IPS DF 6.9 (cell line): ENCODE results near the gene KISS1R.

ENCODE experiments used
- DNase-seq: peaks from one replicate; pipeline ENCODE4 v3.0.0-alpha.2; 2013; ENCODE audit warnings: low read depth, low spot score
- H3K27ac ChIP-seq: one replicate; pipeline ENCODE4 v1.5.1; 2013; ENCODE audit warnings: low read length, control low read depth
- H3K27me3 ChIP-seq: 2 replicates; pipeline ENCODE4 v1.6.1; 2013; ENCODE audit warnings: mild to moderate bottlenecking, low read length; ENCODE audit not compliant: control insufficient read depth, insufficient read depth
- H3K36me3 ChIP-seq: 2 replicates; pipeline ENCODE4 v1.6.1; 2013; ENCODE audit warnings: low read length; ENCODE audit not compliant: control insufficient read depth, insufficient read depth
- H3K4me1 ChIP-seq: 2 replicates; pipeline ENCODE4 v1.6.1; 2013; ENCODE audit warnings: low read length; ENCODE audit not compliant: control insufficient read depth, insufficient read depth
- H3K4me3 ChIP-seq: 2 replicates; pipeline ENCODE4 v1.5.1; 2013; ENCODE audit warnings: mild to moderate bottlenecking, low read length
- H3K9me3 ChIP-seq: 2 replicates; pipeline ENCODE4 v1.6.1; 2013; ENCODE audit warnings: low read length, inconsistent platforms; ENCODE audit not compliant: control insufficient read depth, insufficient read depth
- WGBS: extraction: QIAGEN DNeasy Blood & Tissue Kit; methylation state at CpG from one replicate; pipeline ENCODE4 v1.1.7; 2013; ENCODE audit warnings: mixed read lengths, missing lambda C conversion rate; ENCODE audit not compliant: insufficient read length, insufficient coverage; 5-methylcytosine and 5-hydroxymethylcytosine counted together

Gene KISS1R

DNA sequence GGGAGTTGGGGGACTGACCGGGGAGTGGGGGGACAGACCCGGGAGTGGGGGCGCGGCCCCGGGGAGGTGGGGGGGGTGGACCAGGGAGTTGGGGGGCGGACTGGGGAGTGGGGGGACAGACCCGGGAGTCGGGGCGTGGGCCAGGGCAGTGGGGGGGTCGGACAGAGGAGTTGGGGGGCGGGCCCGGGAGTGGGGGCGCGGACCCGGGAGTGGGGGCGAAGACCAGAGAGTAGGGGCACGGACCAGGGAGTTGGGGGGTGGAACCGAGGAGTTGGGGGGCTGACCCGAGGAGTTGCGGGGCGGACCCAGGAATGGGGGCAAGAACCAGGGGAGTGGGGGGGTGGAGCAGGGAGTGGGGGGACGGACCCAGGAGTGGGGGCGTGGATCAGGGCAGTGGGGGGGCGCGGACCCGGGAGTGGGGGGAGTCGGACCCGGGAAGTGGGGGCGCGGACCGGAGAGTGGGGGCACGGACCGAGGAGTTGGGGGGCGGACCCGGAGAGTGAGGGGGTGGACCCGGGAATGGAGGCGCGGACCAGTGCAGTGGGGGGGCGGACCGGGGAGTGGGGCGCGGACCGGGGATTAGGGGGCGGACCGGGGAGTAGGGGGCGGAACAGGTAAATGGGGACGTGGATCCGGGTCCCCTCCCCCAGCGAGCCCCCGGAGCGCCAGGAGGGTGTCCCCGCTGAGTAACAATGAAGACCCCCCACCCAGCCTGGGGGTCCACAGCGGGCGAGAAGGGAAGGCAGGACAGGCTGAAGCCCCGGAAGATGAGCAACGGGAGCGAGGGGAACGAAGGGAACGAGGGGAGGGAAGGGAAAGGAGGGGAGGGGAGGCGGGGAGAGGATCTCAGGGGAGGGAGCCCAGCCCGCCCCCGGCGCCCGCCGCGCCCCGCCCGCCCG, 4.7 kb upstream of the KISS1R start:
- no peak for DNase-seq
- Histone ChIP-seq H3K27me3 (peaks cover 6% of the 10 kb centered on the region), H3K4me3 (peak overlapping the region; percentile 84), H3K9me3 (no peaks in the 10 kb centered on the region), H3K4me1 (peaks cover 2% of the 10 kb centered on the region), H3K36me3 (no peaks in the 10 kb centered on the region), H3K27ac (no peak overlapping the region)
- WGBS, result no CpG with 5 or more reads among the region's 69 CpGs

DNA sequence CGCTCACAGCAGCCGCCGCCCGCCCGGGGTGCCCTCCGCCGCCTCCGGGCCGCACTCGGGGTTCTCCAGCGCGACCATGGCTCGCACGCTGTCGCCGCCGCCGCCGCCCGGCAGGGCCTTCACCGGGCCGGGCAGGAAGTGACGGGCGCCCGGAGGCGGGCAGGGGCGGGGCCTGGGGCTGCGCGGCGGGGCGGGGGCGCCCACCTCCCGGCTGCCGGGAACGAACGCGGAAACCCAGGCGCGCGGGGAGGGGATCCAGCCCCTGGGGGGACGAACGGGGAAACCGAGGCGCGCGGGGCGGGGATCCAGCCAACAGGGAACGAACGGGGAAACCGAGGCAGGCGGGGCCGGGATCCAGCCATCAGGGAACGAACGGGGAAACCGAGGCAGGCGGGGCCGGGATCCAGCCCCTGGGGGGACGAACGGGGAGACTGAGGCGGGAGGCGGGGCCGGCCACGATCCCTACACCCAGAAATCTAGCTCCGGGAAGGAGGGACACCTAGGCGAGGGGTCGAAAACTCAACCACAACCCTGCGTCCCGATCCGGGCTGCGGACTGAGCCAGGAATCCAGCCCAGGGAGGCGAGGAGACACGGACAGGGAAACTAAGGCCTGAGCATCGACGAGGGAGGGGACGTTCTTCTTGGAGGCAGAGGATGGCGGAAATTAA, 3.9 kb upstream of the KISS1R start, which contains the start of gene R3HDM4:
Gene R3HDM4 (minus strand): TSS at position 140 of the 669 bp plus-strand sequence. CDS start 62 bp downstream, at position 78.
- no peak for DNase-seq
- no peaks in the 10 kb centered on the region for H3K9me3 ChIP-seq
- H3K4me1 ChIP-seq, result peaks cover 2% of the 10 kb centered on the region
- no CpG with 5 or more reads among the region's 76 CpGs for WGBS
- H3K4me3 ChIP-seq, result peak within 1 kb of the TSS; percentile 84
- no peaks in the 10 kb centered on the region for H3K36me3 ChIP-seq
- H3K27ac ChIP-seq, result no peak within 1 kb of the TSS
- H3K27me3 ChIP-seq, result peaks cover 6% of the 10 kb centered on the region

DNA sequence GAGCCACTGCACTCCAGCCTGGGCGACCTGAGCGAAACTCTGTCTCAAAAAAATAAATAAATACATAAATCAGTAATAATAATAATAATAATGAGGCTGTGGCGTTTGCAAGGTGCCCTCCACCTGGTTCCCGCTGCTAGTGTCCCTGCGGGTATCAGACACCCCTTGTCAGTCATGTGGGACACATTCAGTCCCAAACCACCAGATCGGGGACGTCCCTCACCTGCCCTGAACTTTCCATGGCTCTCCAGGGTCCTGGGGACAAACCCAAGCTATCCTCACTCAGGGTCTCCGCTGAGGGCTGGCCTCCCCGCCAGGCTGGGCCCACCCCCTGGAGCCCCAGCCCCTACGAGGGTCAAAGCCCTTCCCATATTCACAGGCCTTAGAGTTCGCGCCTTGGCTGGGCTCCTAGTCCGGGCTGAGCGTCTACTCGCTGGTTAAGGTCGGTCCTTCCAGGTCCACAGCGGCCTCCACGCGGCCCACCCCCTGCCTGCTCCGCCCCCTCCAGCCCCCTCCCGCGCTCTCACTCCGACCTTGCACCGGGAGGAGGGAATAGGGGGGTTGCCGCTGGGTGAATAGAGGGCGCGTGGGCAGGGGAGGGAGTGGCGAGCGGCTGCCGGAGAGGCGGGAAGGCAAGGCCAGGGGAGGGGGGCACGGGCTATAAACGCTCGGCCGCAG, 349 bp upstream of the KISS1R start:
- H3K9me3 ChIP-seq, result no peaks in the 10 kb centered on the region
- H3K4me1 ChIP-seq, result peaks cover 4% of the 10 kb centered on the region
- no CpG with 5 or more reads among the region's 35 CpGs for WGBS
- peak overlapping the region; percentile 45; the same call in 1 of the 2 replicates for H3K4me3 ChIP-seq
- peaks cover 28% of the 10 kb centered on the region for H3K27me3 ChIP-seq
- H3K27ac ChIP-seq, result no peak overlapping the region
- DNase-seq, result no peak
- H3K36me3 ChIP-seq, result peaks cover 2% of the 10 kb centered on the region; the same call in 1 of the 2 replicates

DNA sequence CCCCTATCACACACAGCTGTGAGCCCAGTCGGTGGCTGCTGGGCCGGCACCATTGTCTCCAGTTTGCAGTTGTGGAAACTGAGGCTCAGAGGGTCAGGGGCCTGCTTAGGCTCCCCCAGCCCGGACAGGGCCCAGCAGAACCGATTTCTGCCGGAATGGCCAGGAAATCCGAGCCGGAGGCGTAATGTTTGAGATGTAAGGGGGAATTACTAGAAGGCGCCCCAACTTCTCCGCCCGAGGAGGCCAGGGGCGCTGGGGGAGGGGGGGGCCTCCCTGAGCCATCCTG, 962 bp downstream of the KISS1R start:
- DNase-seq, result no peak
- peaks cover 28% of the 10 kb centered on the region for H3K27me3 ChIP-seq
- peaks cover 2% of the 10 kb centered on the region; the same call in 1 of the 2 replicates for H3K36me3 ChIP-seq
- H3K27ac ChIP-seq, result no peak overlapping the region
- no peaks in the 10 kb centered on the region for H3K9me3 ChIP-seq
- peaks cover 4% of the 10 kb centered on the region for H3K4me1 ChIP-seq
- H3K4me3 ChIP-seq, result peak overlapping the region; percentile 45; the same call in 1 of the 2 replicates
- WGBS, result no CpG with 5 or more reads among the region's 12 CpGs

DNA sequence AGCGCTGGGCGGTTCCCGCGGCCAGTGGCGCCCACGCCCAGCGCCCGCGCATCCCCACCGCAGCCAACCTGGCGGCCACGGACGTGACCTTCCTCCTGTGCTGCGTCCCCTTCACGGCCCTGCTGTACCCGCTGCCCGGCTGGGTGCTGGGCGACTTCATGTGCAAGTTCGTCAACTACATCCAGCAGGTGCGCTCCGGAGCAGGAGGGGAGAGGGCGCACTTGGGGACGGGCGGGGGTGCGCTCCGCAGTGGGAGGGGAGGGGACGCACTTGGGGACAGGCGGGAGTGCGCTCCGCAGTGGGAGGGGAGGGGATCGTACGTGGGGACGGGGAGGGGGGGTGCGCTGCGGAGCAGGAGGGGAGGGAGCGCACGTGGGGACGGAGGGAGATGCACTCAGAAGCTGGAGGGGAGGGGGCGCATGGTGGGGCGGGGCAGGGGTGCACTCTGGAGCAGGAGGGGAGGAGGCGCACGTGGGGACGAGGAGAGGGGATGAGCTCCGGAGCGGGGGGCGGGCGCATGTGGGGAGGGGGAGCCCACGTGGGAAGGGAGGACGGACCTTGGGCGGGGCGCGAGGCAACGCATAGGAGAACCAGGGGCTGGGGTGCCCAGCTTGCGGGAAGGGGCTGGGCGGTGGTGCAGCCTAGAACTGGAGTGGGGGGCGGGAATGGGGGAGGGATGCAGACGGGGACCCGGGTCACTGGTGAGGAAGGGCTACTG, 1.5 kb downstream of the KISS1R start:
- H3K9me3 ChIP-seq, result no peaks in the 10 kb centered on the region

DNA sequence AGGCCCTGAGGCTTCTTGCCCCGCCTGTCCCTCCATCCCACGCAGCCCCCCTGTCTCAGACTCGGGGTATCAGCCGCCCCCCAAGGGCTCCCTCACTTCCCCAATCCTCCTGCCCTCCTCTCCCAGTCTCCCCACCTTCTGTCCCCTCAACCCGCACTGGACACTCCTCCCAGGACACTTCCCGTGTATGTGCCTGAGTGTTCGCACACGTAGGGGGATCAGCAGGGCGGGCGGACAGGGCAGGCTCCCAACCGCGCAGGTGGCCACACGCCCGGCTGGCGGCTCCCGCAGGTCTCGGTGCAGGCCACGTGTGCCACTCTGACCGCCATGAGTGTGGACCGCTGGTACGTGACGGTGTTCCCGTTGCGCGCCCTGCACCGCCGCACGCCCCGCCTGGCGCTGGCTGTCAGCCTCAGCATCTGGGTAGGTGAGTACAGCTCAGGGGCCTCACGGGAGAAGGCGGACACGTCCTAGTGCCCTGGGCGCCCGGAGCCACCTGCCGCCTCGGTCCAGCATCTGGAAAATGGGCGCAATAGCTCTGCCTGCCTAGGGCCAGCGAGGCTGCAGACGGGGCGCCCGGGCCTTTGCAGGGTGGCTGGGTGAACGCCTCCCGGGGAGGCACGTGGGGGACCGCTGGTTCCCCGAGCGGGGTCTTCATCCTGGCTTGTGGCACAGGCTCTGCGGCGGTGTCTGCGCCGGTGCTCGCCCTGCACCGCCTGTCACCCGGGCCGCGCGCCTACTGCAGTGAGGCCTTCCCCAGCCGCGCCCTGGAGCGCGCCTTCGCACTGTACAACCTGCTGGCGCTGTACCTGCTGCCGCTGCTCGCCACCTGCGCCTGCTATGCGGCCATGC, 2.3 kb downstream of the KISS1R start:
- DNase-seq, result no peak
- Histone ChIP-seq H3K4me1 (peaks cover 4% of the 10 kb centered on the region; the same call in 1 of the 2 replicates), H3K4me3 (peak overlapping the region; percentile 13; the same call in 1 of the 2 replicates), H3K9me3 (no peaks in the 10 kb centered on the region), H3K27ac (no peak overlapping the region), H3K36me3 (peaks cover 2% of the 10 kb centered on the region; the same call in 1 of the 2 replicates), H3K27me3 (peaks cover 28% of the 10 kb centered on the region)
- no CpG with 5 or more reads among the region's 68 CpGs for WGBS

More for the DNA sequence above, 1.5 kb downstream of the KISS1R start:
- H3K27ac ChIP-seq, result no peak overlapping the region
- H3K27me3 ChIP-seq, result peaks cover 28% of the 10 kb centered on the region
- peaks cover 2% of the 10 kb centered on the region; the same call in 1 of the 2 replicates for H3K36me3 ChIP-seq
- no peak for DNase-seq
- H3K4me3 ChIP-seq, result peak overlapping the region; percentile 40; the same call in 1 of the 2 replicates
- no CpG with 5 or more reads among the region's 58 CpGs for WGBS
- peaks cover 4% of the 10 kb centered on the region for H3K4me1 ChIP-seq

DNA sequence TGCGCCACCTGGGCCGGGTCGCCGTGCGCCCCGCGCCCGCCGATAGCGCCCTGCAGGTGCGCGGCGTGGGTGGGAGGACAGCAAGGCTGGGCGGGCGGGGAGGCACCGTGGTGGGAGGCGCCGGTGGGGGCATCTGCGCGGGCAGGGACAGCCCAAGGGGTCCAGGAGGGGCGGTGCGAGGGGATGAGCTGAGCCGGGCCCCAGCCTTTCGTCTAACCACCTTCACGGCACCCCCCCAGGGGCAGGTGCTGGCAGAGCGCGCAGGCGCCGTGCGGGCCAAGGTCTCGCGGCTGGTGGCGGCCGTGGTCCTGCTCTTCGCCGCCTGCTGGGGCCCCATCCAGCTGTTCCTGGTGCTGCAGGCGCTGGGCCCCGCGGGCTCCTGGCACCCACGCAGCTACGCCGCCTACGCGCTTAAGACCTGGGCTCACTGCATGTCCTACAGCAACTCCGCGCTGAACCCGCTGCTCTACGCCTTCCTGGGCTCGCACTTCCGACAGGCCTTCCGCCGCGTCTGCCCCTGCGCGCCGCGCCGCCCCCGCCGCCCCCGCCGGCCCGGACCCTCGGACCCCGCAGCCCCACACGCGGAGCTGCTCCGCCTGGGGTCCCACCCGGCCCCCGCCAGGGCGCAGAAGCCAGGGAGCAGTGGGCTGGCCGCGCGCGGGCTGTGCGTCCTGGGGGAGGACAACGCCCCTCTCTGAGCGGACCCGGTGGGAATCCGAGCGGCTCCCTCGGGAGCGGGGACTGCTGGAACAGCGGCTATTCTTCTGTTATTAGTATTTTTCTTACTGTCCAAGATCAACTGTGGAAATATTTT, 3.1 kb downstream of the KISS1R start:
- no peak overlapping the region for H3K27ac ChIP-seq
- peaks cover 4% of the 10 kb centered on the region; the same call in 1 of the 2 replicates for H3K4me1 ChIP-seq
- peak overlapping the region; percentile 5; the same call in 1 of the 2 replicates for H3K4me3 ChIP-seq
- peaks cover 2% of the 10 kb centered on the region; the same call in 1 of the 2 replicates for H3K36me3 ChIP-seq
- H3K9me3 ChIP-seq, result no peaks in the 10 kb centered on the region
- H3K27me3 ChIP-seq, result peaks cover 26% of the 10 kb centered on the region
- no CpG with 5 or more reads among the region's 84 CpGs for WGBS
- DNase-seq, result no peak

DNA sequence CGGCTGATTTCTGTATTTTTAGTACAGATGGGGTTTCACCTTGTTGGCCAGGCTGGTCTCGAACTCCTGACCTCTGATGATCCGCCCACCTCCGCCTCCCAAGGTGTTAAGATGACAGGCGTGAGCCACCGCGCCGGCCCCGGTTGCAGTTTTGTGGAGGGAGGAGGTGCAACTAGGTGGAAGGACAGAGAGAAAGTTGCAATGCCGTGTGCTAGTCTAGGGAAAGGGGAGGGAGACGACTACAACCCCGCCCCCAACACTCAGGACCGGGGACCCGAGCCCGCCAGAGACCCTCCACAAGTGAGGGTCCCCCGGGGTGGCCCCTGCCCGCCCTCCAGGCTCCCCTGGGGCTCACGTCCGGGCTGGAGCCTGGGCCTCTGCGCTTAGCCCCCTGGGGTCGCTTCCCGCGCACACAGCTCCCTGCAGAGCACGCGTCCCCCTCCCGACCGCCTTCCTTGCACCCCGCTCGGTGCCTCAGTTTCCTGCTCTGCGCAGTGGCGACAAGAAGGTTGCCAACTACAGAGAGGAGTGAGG, 7.5 kb downstream of the KISS1R start:
- no peak for DNase-seq
- no peaks in the 10 kb centered on the region for H3K9me3 ChIP-seq
- peaks cover 1% of the 10 kb centered on the region; the same call in 1 of the 2 replicates for H3K36me3 ChIP-seq
- no CpG with 5 or more reads among the region's 31 CpGs for WGBS
- H3K27me3 ChIP-seq, result peaks cover 15% of the 10 kb centered on the region
- no peak overlapping the region for H3K27ac ChIP-seq
- peak overlapping the region; percentile 98 for H3K4me3 ChIP-seq
- peaks cover 3% of the 10 kb centered on the region; the same call in 1 of the 2 replicates for H3K4me1 ChIP-seq
